Neural progenitor cell (in vitro differentiated cells): ENCODE results near the gene ANKS1B. TPM values are rescaled to one million over a fixed set of nuclear protein-coding genes. Genes with fewer than 3 reads are reported as not detected.

Source experiments
- DNase-seq: peaks from one replicate; pipeline ENCODE4 v3.0.0-alpha.2; 2016; ENCODE audit warnings: low spot score
- H2AFZ ChIP-seq: fragments of 200-600 bp; sonication (generic); replicated peaks from 2 replicates; pipeline ENCODE4 v1.6.1; 2016; ENCODE audit warnings: antibody characterized with exemption
- H3F3A ChIP-seq: fragments of 200-600 bp; sonication (generic); 2 replicates; pipeline ENCODE4 v1.6.1; 2016; ENCODE audit warnings: antibody characterized with exemption, low read depth
- H3K27ac ChIP-seq: fragments of 200-600 bp; sonication (generic); 2 replicates; pipeline ENCODE4 v1.5.1; 2016; ENCODE audit warnings: mild to moderate bottlenecking
- H3K27me3 ChIP-seq: fragments of 200-600 bp; sonication (generic); 2 replicates; pipeline ENCODE4 v1.6.1; 2016; ENCODE audit warnings: mild to moderate bottlenecking, moderate library complexity
- H3K36me3 ChIP-seq: fragments of 200-600 bp; sonication (generic); 2 replicates; pipeline ENCODE4 v1.5.1; 2016
- H3K4me1 ChIP-seq: fragments of 200-600 bp; sonication (generic); 2 replicates; pipeline ENCODE4 v1.6.1; 2016; ENCODE audit warnings: mixed run types
- H3K4me2 ChIP-seq: fragments of 200-600 bp; sonication (generic); 2 replicates; pipeline ENCODE4 v1.6.1; 2016
- H3K4me3 ChIP-seq: fragments of 200-600 bp; sonication (generic); 2 replicates; pipeline ENCODE4 v1.5.1; 2016
- H3K79me2 ChIP-seq: fragments of 200-600 bp; sonication (generic); 2 replicates; pipeline ENCODE4 v1.6.1; 2016; ENCODE audit warnings: low read depth
- H3K9ac ChIP-seq: fragments of 200-600 bp; sonication (generic); 2 replicates; pipeline ENCODE4 v1.6.1; 2016
- H3K9me3 ChIP-seq: fragments of 200-600 bp; sonication (generic); 2 replicates; pipeline ENCODE4 v1.5.1; 2016; ENCODE audit warnings: low read depth
- H4K20me1 ChIP-seq: fragments of 200-600 bp; sonication (generic); 2 replicates; pipeline ENCODE4 v1.6.1; 2016; ENCODE audit warnings: low read depth
- H3K27ac Mint-ChIP-seq: 3 replicates; pipeline ENCODE4 v1.8.0; 2021; ENCODE audit warnings: mixed read lengths
- H3K27me3 Mint-ChIP-seq: 2 replicates; pipeline ENCODE4 v1.8.0; 2022; ENCODE audit warnings: low read depth, mild to moderate bottlenecking, inconsistent platforms, moderate library complexity, mixed read lengths; ENCODE audit not compliant: insufficient read depth
- H3K36me3 Mint-ChIP-seq: 3 replicates; pipeline ENCODE4 v1.8.0; 2021; ENCODE audit warnings: mixed read lengths
- H3K4me1 Mint-ChIP-seq: 3 replicates; pipeline ENCODE4 v1.8.0; 2021; ENCODE audit warnings: mixed read lengths
- H3K4me3 Mint-ChIP-seq: 3 replicates; pipeline ENCODE4 v1.8.0; 2021; ENCODE audit warnings: mild to moderate bottlenecking, moderate library complexity, mixed read lengths
- H3K9me3 Mint-ChIP-seq: 3 replicates; pipeline ENCODE4 v1.8.0; 2020; ENCODE audit warnings: mixed read lengths
- EZH2 ChIP-seq: fragments of 200-600 bp; sonication (generic); IDR thresholded peaks from 2 replicates; pipeline ENCODE4 v1.6.1; 2017; ENCODE audit warnings: antibody characterized with exemption, mild to moderate bottlenecking, moderate library complexity
- EZH2phosphoT487 ChIP-seq: fragments of 200-600 bp; sonication (generic); IDR thresholded peaks from 2 replicates; pipeline ENCODE4 v1.6.1; 2017; ENCODE audit warnings: antibody characterized with exemption
- total RNA-seq: library from RNA; depleted of rRNA; stranded (reverse); fragments of >200 nt; gene quantifications from 2 replicates; pipeline ENCODE4 v1.2.3, GENCODE V29; 2015; ENCODE audit warnings: low replicate concordance
- TF ChIP-seq, protein P1 (sequence below): fragments of 200-600 bp; sonication (generic); IDR thresholded peaks from 2 replicates; pipeline ENCODE4 v1.5.1; 2017; ENCODE audit warnings: antibody characterized with exemption, mild to moderate bottlenecking

The ANKS1B gene
- total RNA-seq, 1 donor from 2014 or later, result 7.9 TPM

DNA sequence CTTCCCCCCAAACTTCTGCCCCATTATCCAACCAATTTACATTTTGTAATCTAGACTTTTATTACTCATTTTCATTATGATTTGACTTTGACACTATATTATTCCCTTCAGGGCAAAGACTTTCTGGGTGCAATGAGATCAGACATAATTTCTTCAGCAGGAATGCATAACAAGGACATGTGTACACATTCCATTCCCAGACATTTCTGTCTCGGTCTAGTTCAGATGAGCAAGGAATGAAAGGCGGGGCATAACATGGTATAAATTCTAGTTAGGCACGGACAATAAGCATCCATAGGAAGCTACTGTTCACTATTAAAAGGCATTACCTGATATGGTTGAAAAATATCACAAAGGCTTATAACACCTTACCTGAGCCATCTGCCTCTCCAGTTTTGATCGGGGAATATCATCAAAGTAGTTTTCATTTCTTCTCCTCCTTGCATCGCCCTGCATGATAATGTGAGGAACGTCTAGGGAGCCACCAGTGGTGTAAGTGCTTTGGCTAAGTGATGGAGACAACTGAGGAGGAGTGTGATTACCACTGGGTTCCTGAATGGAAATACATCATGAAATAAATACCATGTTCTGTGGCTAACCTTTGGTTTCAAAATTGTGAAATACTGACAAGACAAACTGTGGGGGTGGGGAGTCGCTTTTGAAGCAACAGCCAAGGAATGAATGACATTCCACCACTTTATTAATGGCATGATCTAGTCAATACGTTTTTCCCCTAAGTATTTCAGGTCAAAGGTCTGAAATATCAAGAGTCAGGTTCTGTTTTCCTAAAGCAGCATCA lies 1155.7 kb downstream of the ANKS1B start:
- Histone ChIP-seq H2AFZ (no peak overlapping the region), H3K9me3 (no peaks in the 10 kb centered on the region), H3K4me1 (no peaks in the 10 kb centered on the region), H3K4me2 (no peak overlapping the region), H3F3A (no peaks in the 10 kb centered on the region), H3K4me3 (no peak overlapping the region), H3K27ac (no peak overlapping the region), H4K20me1 (no peaks in the 10 kb centered on the region), H3K36me3 (no peaks in the 10 kb centered on the region), H3K9ac (no peak overlapping the region), H3K27me3 (no peaks in the 10 kb centered on the region), H3K79me2 (no peaks in the 10 kb centered on the region)
- peaks cover 5% of the 10 kb centered on the region for H3K27me3 Mint-ChIP-seq
- H3K36me3 Mint-ChIP-seq, result no peaks in the 10 kb centered on the region
- H3K4me3 Mint-ChIP-seq, result no peak overlapping the region
- H3K9me3 Mint-ChIP-seq, result no peaks in the 10 kb centered on the region
- TF ChIP-seq EZH2phosphoT487, result no peak
- H3K4me1 Mint-ChIP-seq, result no peaks in the 10 kb centered on the region
- no peak for DNase-seq
- no peak overlapping the region for H3K27ac Mint-ChIP-seq

GRCh38 chr12:98823012-98823411 lies 1161.7 kb downstream of the ANKS1B start:
- no peaks in the 10 kb centered on the region for H3K36me3 ChIP-seq
- H4K20me1 ChIP-seq, result no peaks in the 10 kb centered on the region
- no peak for DNase-seq
- peak overlapping the region; percentile 51 for H3K27ac Mint-ChIP-seq
- no peak overlapping the region for H3K4me2 ChIP-seq
- H3K9ac ChIP-seq, result no peak overlapping the region
- no peaks in the 10 kb centered on the region for H3K36me3 Mint-ChIP-seq
- H3K27me3 Mint-ChIP-seq, result peaks cover 7% of the 10 kb centered on the region
- H3K4me3 ChIP-seq, result no peak overlapping the region
- peaks cover 20% of the 10 kb centered on the region for H3K4me1 ChIP-seq
- H3K9me3 ChIP-seq, result no peaks in the 10 kb centered on the region
- no peaks in the 10 kb centered on the region for H3K27me3 ChIP-seq
- H3F3A ChIP-seq, result no peaks in the 10 kb centered on the region
- no peak overlapping the region for H3K4me3 Mint-ChIP-seq
- H3K27ac ChIP-seq, result no peak overlapping the region
- no peaks in the 10 kb centered on the region for H3K79me2 ChIP-seq
- TF ChIP-seq EZH2 (no peak), EZH2phosphoT487 (no peak)
- TF ChIP-seq, protein P1, sequence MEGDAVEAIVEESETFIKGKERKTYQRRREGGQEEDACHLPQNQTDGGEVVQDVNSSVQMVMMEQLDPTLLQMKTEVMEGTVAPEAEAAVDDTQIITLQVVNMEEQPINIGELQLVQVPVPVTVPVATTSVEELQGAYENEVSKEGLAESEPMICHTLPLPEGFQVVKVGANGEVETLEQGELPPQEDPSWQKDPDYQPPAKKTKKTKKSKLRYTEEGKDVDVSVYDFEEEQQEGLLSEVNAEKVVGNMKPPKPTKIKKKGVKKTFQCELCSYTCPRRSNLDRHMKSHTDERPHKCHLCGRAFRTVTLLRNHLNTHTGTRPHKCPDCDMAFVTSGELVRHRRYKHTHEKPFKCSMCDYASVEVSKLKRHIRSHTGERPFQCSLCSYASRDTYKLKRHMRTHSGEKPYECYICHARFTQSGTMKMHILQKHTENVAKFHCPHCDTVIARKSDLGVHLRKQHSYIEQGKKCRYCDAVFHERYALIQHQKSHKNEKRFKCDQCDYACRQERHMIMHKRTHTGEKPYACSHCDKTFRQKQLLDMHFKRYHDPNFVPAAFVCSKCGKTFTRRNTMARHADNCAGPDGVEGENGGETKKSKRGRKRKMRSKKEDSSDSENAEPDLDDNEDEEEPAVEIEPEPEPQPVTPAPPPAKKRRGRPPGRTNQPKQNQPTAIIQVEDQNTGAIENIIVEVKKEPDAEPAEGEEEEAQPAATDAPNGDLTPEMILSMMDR, result no peak
- no peaks in the 10 kb centered on the region for H3K9me3 Mint-ChIP-seq
- no peak overlapping the region for H2AFZ ChIP-seq
- peaks cover 41% of the 10 kb centered on the region for H3K4me1 Mint-ChIP-seq

GRCh38 chr12:98821866-98822265 lies 1162.9 kb downstream of the ANKS1B start:
- Histone ChIP-seq H3K9me3 (no peaks in the 10 kb centered on the region), H3K9ac (no peak overlapping the region), H4K20me1 (no peaks in the 10 kb centered on the region), H3F3A (no peaks in the 10 kb centered on the region), H3K36me3 (no peaks in the 10 kb centered on the region), H2AFZ (no peak overlapping the region), H3K4me3 (no peak overlapping the region), H3K4me2 (no peak overlapping the region), H3K4me1 (peaks cover 24% of the 10 kb centered on the region), H3K79me2 (no peaks in the 10 kb centered on the region), H3K27ac (no peak overlapping the region), H3K27me3 (no peaks in the 10 kb centered on the region)
- H3K9me3 Mint-ChIP-seq, result no peaks in the 10 kb centered on the region
- no peaks in the 10 kb centered on the region for H3K36me3 Mint-ChIP-seq
- H3K27me3 Mint-ChIP-seq, result peaks cover 7% of the 10 kb centered on the region
- no peak overlapping the region for H3K27ac Mint-ChIP-seq
- TF ChIP-seq EZH2phosphoT487 (no peak), EZH2 (no peak)
- TF ChIP-seq, protein P1, result no peak
- DNase-seq, result no peak
- no peak overlapping the region for H3K4me3 Mint-ChIP-seq
- H3K4me1 Mint-ChIP-seq, result peaks cover 49% of the 10 kb centered on the region

- Mint-ChIP-seq H3K4me1 (peaks cover 50% of the 10 kb centered on the region), H3K36me3 (no peaks in the 10 kb centered on the region), H3K4me3 (no peak overlapping the region), H3K27me3 (peaks cover 7% of the 10 kb centered on the region), H3K27ac (peak overlapping the region; percentile 2), H3K9me3 (no peaks in the 10 kb centered on the region)
- Histone ChIP-seq H3K4me1 (peaks cover 24% of the 10 kb centered on the region), H3K27me3 (no peaks in the 10 kb centered on the region), H3K36me3 (no peaks in the 10 kb centered on the region), H3K4me2 (no peak overlapping the region), H4K20me1 (no peaks in the 10 kb centered on the region), H3K79me2 (no peaks in the 10 kb centered on the region), H3K4me3 (no peak overlapping the region), H3F3A (no peaks in the 10 kb centered on the region), H3K9ac (no peak overlapping the region), H3K27ac (no peak overlapping the region), H3K9me3 (no peaks in the 10 kb centered on the region), H2AFZ (no peak overlapping the region)
- no peak for TF ChIP-seq EZH2
- TF ChIP-seq, protein P1, result no peak
- TF ChIP-seq EZH2phosphoT487, result no peak
- DNase-seq, result peak; percentile 11
Measured at GRCh38 chr12:98821232-98821631, 1163.5 kb downstream of the ANKS1B start.
